Esophagus squamous epithelium (tissue), 5 donors: ENCODE measurements around the gene SLC35E2B. TPM values are rescaled to one million over a fixed set of nuclear protein-coding genes. Genes with fewer than 3 reads are reported as not detected.

Experiments used
- DNase-seq: peaks from one replicate; lab custom pipeline; 2025; lab: John Stamatoyannopoulos, UW
- H3K27ac ChIP-seq, 4 donors: fragments of 200-600 bp; sonication (generic); one replicate each; pipeline ENCODE4 v1.5.1; 2016 to 2019; ENCODE audit warnings: mild to moderate bottlenecking in 1 of 4
- H3K27me3 ChIP-seq, 4 donors: fragments of 200-600 bp; sonication (generic); 1 replicate in 3 of 4; 2 replicates in 1 of 4; pipeline versions ENCODE4 v1.5.1 to v1.6.0; 2017 to 2021; ENCODE audit warnings: antibody characterized with exemption in 1 of 4
- H3K36me3 ChIP-seq, 3 donors: fragments of 200-600 bp; sonication (generic); one replicate each; pipeline ENCODE4 v1.5.1; 2016 to 2019
- H3K4me1 ChIP-seq, 3 donors: fragments of 200-600 bp; sonication (generic); one replicate each; pipeline ENCODE4 v1.5.1; 2017 to 2019
- H3K4me3 ChIP-seq, 4 donors: fragments of 200-600 bp; sonication (generic); 1 replicate in 3 of 4; 2 replicates in 1 of 4; pipeline ENCODE4 v1.5.1; 2016 to 2019; ENCODE audit warnings: mild to moderate bottlenecking in 2 of 4, moderate library complexity in 1 of 4
- H3K9me3 ChIP-seq, 3 donors: fragments of 200-600 bp; sonication (generic); one replicate each; pipeline ENCODE4 v1.5.1; 2016 to 2019
- CTCF ChIP-seq, 6 experiments: fragments of 450-650 bp in 4 of 6; fragments of 200-600 bp in 2 of 6; sonication (generic) in 2 of 6; IDR thresholded peaks; one replicate each; pipeline ENCODE4 v1.5.1; 2016 to 2019; ENCODE audit warnings: antibody characterized with exemption in 6 of 6, mild to moderate bottlenecking in 4 of 6, moderate library complexity in 4 of 6
- POLR2A ChIP-seq, 4 donors: fragments of 450-650 bp; IDR thresholded peaks; one replicate each; pipeline ENCODE4 v1.6.1; 2017; ENCODE audit warnings: antibody characterized with exemption in 4 of 4, mild to moderate bottlenecking in 4 of 4, moderate library complexity in 3 of 4
- WGBS, 2 donors: methylation state at CpG; one replicate each; pipeline ENCODE4 v1.1.5; 2018; 5-methylcytosine and 5-hydroxymethylcytosine counted together
- intact Hi-C: fragments of 100-400 bp; cut with DNase I; formaldehyde crosslinking; loops from one replicate; pipeline ENCODE4 v1.15.0; 2022
- total RNA-seq, 4 donors: library from RNA; depleted of rRNA; stranded (reverse); fragments of >200 nt; gene quantifications; one replicate each; pipeline ENCODE4 v1.1.0, GENCODE V29; 2016
- donor health status: DM: yes; HTN: yes; CAD: no.

Gene SLC35E2B
- total RNA-seq, 4 donors from 2014 or later: 13.2 to 34.3 (median 25.7) TPM

GRCh38 chr1:1615256-1616044, 77.1 kb downstream of the SLC35E2B start, which contains the start of gene MIB2:
Gene MIB2, plus strand, starts transcription at chr1:1615500. Its CDS starts 7,953 bp downstream, at chr1:1623453.
- 0% methylated on average over 2 to 37 of the region's 107 CpGs for WGBS, 2 donors
- intact Hi-C loops: no loop called here
- peak within 1 kb of the TSS; percentile 99 to 100 (median 100) for H3K27ac ChIP-seq
- H3K27me3 ChIP-seq: no peaks in the 10 kb centered on the region
- H3K36me3 ChIP-seq: peaks cover 0 to 36% (median 3%) of the 10 kb centered on the region in 3 donors
- H3K9me3 ChIP-seq: no peaks in the 10 kb centered on the region
- peaks cover 24 to 56% (median 25%) of the 10 kb centered on the region in 3 donors for H3K4me1 ChIP-seq
- no peak for TF ChIP-seq CTCF (IDR thresholded peaks at IDR 0.05)
- peak in 2 of 4 donors; percentile 80 to 82 for TF ChIP-seq POLR2A (IDR thresholded peaks at IDR 0.05)
- DNase-seq: peak; percentile 74
- peak within 1 kb of the TSS; percentile 90 to 100 (median 92) for H3K4me3 ChIP-seq

- peaks cover 24 to 55% (median 25%) of the 10 kb centered on the region in 3 donors for H3K4me1 ChIP-seq
- H3K4me3 ChIP-seq: peak overlapping the region; percentile 90 to 100 (median 92)
- 1% methylated on average over 22 to 23 of the region's 23 CpGs for WGBS, 2 donors
- peaks cover 0 to 33% (median 3%) of the 10 kb centered on the region in 3 donors for H3K36me3 ChIP-seq
- no peak for TF ChIP-seq CTCF (IDR thresholded peaks at IDR 0.05)
- no peak for TF ChIP-seq POLR2A (IDR thresholded peaks at IDR 0.05)
- H3K27me3 ChIP-seq: no peaks in the 10 kb centered on the region
- H3K9me3 ChIP-seq: no peaks in the 10 kb centered on the region
- intact Hi-C loops: no loop called here
- DNase-seq: no peak
- H3K27ac ChIP-seq: peak overlapping the region; percentile 99 to 100 (median 100)
Observed at GRCh38 chr1:1614954-1615255, 77.7 kb downstream of the SLC35E2B start.

GRCh38 chr1:1614204-1614953, 78.2 kb downstream of the SLC35E2B start:
- H3K27me3 ChIP-seq: no peaks in the 10 kb centered on the region
- 10 to 16% methylated on average over 13 to 26 of the region's 30 CpGs for WGBS, 2 donors

GRCh38 chr1:1613509-1614082, 79.0 kb downstream of the SLC35E2B start:
- no peak for DNase-seq
- peak overlapping the region in 2 of 4 donors; percentile 91 to 92 for H3K4me3 ChIP-seq
- no peak overlapping the region for H3K27ac ChIP-seq

More at GRCh38 chr1:1614204-1614953, 78.2 kb downstream of the SLC35E2B start:
- H3K9me3 ChIP-seq: no peaks in the 10 kb centered on the region
- peaks cover 0 to 28% (median 3%) of the 10 kb centered on the region in 3 donors for H3K36me3 ChIP-seq
- peak overlapping the region; percentile 2 to 100 (median 99) for H3K27ac ChIP-seq
- no peak for DNase-seq
- TF ChIP-seq POLR2A (IDR thresholded peaks at IDR 0.05) (no peak), CTCF (IDR thresholded peaks at IDR 0.05) (no peak)
- H3K4me3 ChIP-seq: peak overlapping the region; percentile 90 to 100 (median 92)
- peaks cover 24 to 50% (median 25%) of the 10 kb centered on the region in 3 donors for H3K4me1 ChIP-seq
- intact Hi-C loops: no loop called here

More at GRCh38 chr1:1613509-1614082, 79.0 kb downstream of the SLC35E2B start:
- no peaks in the 10 kb centered on the region for H3K9me3 ChIP-seq
- H3K4me1 ChIP-seq: peaks cover 24 to 49% (median 25%) of the 10 kb centered on the region in 3 donors
- no peaks in the 10 kb centered on the region for H3K27me3 ChIP-seq
- intact Hi-C loops: no loop called here
- H3K36me3 ChIP-seq: peaks cover 0 to 20% (median 3%) of the 10 kb centered on the region in 3 donors
- WGBS, 2 donors: 72 to 80% methylated on average over 11 of the region's 11 CpGs
- no peak for TF ChIP-seq CTCF (IDR thresholded peaks at IDR 0.05)
- TF ChIP-seq POLR2A (IDR thresholded peaks at IDR 0.05): no peak
